Stimulated activated CD4-positive, alpha-beta T cell treated with anti-CD3 and anti-CD28 coated beads, Interleukin-2, amount 100 ng/mL, for 24 hours (primary cell): Measurements from ENCODE around the gene THAP4.
"Not testable (repeated sequence)": the region's sequence is repeated elsewhere in the genome, so short reads cannot be mapped to it uniquely, and the experiment has no call there.

Source experiments
- DNase-seq, 2 donors: peaks; one replicate each; pipeline ENCODE4 v3.0.0-alpha.2; 2020

The THAP4 gene

DNA sequence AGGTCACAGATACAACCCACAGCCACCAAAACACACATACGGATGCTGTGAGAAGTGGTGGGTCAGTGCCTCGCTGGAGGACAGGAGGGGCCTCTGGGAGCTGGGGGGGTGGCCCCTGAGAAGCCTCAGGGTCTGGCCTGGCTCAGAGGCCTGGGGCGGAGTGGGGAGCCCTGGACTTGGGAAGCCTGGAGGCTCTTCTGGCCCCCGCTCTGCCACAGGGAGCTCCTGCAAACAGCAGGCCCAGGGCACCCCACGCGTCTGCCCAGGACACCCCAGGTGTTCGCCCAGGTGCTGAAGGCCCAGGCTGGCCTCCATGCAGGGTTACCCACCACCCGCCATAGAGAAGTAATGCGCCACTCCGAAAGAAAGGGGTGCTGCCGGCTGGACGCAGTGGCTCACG is 25.9 kb downstream of the THAP4 start:
- no peak for DNase-seq

GRCh38 chr2:241609859-241610793 is 26.8 kb downstream of the THAP4 start:
- peak; percentile 89 to 92 for DNase-seq

DNA sequence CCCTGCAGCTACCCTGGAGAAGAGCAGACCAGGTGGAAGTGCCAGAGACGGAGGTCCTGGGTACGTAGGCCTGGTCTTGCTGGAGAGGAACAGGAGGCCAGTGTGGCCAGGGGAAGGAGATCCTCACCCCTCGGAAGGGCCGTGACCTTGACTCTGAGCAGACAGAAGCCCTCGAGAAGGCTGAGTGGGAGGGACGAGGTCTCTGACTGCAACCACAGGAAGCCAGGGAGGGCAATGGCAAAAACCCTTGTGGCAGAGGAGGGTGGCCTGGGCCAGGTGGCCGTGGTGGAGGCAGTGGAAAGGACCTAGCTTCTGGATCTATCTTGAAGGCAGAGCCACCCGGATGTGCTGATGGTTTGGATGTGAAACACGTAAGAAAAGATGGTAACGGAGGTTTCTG is 28.1 kb downstream of the THAP4 start:
- no peak for DNase-seq

GRCh38 chr2:241607162-241607885 is 29.6 kb downstream of the THAP4 start:
- DNase-seq: no peak

GRCh38 chr2:241606186-241606585 is 30.8 kb downstream of the THAP4 start:
- no peak for DNase-seq

GRCh38 chr2:241603686-241604085 is 33.3 kb downstream of the THAP4 start:
- no peak for DNase-seq

GRCh38 chr2:241602720-241603119 is 34.2 kb downstream of the THAP4 start:
- DNase-seq: no peak

- DNase-seq: no peak
Measured at GRCh38 chr2:241601841-241602240, 35.1 kb downstream of the THAP4 start.

- no peak for DNase-seq
Measured at GRCh38 chr2:241599615-241600014, 37.3 kb downstream of the THAP4 start.

GRCh38 chr2:241598487-241598886 is 38.5 kb downstream of the THAP4 start:
- no peak for DNase-seq

DNA sequence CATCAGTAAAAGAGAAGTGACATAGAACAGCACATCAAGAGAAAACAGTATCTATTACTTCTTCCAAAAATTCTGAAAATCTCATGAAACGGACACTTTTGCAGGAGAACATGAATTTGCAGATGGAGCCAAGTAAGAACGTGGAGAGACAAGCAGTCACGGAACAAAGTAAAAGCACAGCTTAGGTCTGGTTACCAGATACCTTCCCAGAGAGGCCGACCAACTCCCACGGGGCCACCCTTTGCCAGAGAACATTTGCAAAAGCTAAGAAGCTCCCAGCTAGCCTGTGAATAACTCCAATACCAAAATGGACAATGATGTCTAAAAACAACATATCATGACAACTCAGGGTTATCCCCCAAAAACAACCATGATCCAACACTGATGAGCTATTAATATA is 38.9 kb downstream of the THAP4 start:
- no peak for DNase-seq

GRCh38 chr2:241597561-241597960 is 39.4 kb downstream of the THAP4 start:
- no peak for DNase-seq

DNA sequence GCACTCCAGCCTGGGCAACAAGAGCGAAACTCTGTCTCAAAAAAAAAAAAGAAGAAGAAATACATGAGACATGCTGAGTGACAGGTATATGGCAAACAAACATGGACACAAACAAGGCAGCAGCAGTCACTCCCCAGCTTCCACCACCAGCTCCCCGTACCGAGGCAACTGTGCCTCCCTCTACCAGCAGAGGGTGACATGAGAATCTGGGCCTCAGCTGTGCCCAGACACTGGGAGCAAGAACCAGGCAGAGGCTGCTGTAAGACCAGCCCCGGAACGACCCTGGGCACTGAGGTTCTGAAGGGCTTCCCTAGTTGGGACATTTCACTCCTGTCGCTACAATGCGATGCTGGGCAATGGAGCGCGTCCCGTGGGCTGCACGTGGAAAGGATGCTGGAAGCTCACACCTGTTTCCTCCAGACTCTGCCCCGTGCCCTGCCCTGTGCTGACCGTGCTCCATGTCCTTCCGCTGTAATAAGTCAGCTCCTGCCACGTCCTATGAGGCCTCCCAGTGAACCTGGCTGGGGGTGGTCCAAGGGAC is 41.3 kb downstream of the THAP4 start:
- no peak for DNase-seq

GRCh38 chr2:241593271-241593670 is 43.7 kb downstream of the THAP4 start:
- no peak for DNase-seq

GRCh38 chr2:241592126-241592845 is 44.7 kb downstream of the THAP4 start:
- DNase-seq: no peak

DNA sequence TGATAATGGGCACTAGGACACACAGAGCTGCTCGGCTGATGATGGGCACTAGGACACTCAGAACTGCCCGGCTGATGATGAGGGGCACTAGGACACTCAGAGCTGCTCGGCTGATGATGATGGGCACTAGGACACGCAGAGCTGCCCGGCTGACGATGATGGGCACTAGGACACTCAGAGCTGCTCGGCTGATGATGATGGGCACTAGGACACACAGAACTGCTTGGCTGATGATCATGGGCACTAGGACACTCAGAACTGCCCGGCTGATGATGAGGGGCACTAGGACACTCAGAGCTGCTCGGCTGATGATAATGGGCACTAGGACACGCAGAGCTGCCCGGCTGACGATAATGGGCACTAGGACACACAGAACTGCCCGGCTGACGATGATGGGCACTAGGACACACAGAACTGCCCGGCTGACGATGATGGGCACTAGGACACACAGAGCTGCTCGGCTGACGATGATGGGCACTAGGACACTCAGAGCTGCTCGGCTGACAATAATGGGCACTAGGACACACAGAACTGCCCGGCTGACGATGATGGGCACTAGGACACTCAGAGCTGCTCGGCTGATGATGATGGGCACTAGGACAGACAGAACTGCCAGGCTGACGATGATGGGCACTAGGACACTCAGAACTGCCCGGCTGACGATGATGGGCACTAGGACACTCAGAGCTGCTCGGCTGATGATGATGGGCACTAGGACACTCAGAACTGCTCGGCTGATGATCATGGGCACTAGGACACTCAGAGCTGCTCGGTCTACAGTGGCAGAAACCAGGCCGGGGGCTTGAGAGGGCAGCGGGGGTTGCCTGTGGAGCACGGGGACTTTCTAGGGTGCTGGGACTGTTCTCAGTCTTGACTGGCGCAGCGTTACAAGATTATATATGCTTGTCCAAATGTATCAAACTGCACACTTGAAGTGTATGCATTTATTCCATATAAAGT is 46.2 kb downstream of the THAP4 start:
- DNase-seq: not testable (repeated sequence)

DNA sequence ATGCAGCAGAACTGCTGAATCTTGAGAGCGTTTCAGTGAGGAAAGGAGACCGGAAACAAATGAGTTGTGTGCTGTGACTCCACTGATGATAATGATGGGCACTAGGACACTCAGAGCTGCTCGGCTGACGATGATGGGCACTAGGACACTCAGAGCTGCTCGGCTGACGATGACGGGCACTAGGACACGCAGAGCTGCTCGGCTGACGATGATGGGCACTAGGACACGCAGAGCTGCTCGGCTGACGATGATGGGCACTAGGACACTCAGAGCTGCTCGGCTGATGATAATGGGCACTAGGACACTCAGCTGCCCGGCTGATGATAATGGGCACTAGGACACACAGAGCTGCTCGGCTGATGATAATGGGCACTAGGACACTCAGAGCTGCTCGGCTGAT is 47.1 kb downstream of the THAP4 start:
- not testable (repeated sequence) for DNase-seq

DNA sequence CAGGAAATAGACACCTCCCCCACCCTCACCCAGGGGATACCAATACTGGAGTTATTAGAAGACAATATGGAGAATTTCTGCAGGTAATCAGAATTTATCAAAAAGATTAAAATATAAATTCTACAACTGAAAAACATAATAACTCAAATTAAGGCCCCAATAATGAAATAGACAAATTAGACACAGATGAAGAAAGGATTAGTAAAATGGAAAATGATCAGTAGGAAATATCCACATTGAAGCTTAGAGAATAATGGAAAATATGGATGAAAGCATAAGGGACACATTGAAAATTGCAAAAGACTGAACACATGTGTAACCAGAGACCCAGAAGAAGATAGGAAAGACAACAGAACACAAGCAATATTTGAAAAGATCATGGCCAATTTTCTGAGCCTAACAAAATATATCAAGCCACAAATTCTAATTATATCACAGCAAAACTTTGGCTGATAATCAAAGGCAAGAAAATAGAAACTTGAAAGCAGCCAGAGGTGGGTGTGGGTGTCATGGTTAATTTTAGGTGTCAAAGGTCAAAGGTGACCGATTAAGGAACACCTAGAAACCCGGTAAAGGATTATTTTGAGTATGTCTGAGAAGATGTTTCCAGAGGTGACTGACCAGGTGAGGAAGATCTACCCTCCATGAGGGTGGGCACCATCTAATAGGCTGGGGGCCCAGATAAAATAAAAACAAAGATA is 50.2 kb downstream of the THAP4 start:
- DNase-seq: no peak

- no peak for DNase-seq
Measured at GRCh38 chr2:241584436-241584835, 52.5 kb downstream of the THAP4 start.

DNA sequence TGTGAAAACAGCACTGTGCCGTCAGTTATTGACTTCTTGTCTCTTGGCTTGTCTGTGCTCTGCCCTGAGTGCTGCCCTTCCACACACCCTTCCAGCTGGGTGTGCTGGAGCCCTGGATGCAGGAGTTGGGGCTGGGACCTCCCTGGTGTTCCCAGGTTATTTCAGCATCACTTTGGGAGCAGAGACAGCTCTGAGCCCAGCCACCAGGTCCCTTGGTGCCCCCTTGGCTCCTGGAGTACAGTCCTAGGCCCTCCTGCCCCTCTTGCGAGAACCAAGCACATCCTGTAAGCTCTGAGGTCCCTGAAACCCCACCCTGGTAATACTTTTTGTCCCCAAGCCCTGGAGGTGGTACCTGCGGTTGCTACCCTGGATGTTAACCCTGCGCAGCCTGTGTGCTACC is 54.2 kb downstream of the THAP4 start:
- DNase-seq: no peak

DNA sequence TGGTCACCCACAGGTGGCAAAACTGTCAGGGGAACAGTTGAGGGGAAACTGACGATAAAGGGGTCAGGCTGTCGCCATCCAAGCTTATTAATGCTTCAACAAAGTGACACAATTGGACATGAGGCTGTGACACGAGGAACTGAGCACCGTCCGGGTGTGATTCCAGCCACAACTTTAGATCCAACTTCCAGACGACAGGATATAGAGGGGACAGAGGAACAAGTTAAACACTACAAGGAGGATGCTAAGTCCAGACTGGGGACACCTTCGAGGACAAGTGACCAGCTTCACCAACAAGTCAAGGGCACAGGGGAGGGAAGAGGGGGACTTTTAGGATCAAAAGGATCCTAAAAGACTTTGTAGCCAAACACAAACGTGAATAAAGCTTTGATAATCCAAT is 54.6 kb downstream of the THAP4 start:
- DNase-seq: no peak
